DMS 273 (cell line): ENCODE measurements around the gene TBC1D10A.

Source experiments
- DNase-seq: peaks from one replicate; lab custom pipeline; 2025; ENCODE audit not compliant: unreplicated experiment; lab: John Stamatoyannopoulos, UW

TBC1D10A gene

GRCh38 chr22:30287648-30288418, 38.9 kb downstream of the TBC1D10A start:
- peak; percentile 84 for DNase-seq

GRCh38 chr22:30286813-30287647, 39.7 kb downstream of the TBC1D10A start:
- peak; percentile 70 for DNase-seq

GRCh38 chr22:30286331-30286730, 40.4 kb downstream of the TBC1D10A start:
- DNase-seq, result no peak

- DNase-seq, result no peak
These were observed 40.9 kb downstream of the TBC1D10A start for GRCh38 chr22:30285846-30286200.

- DNase-seq, result no peak
These were observed 41.4 kb downstream of the TBC1D10A start for GRCh38 chr22:30285176-30285845.

GRCh38 chr22:30284666-30285065, 42.1 kb downstream of the TBC1D10A start:
- DNase-seq, result no peak

- DNase-seq, result no peak
These were observed 42.6 kb downstream of the TBC1D10A start for GRCh38 chr22:30284172-30284571.

- DNase-seq, result no peak
These were observed 43.4 kb downstream of the TBC1D10A start for GRCh38 chr22:30283342-30283741.

- no peak for DNase-seq
These were observed 44.1 kb downstream of the TBC1D10A start for GRCh38 chr22:30282616-30283046.

- DNase-seq, result no peak
These were observed 46.2 kb downstream of the TBC1D10A start for GRCh38 chr22:30280505-30280904.

- DNase-seq, result no peak
These were observed 46.8 kb downstream of the TBC1D10A start for GRCh38 chr22:30279932-30280331.

GRCh38 chr22:30279046-30279788, 47.5 kb downstream of the TBC1D10A start:
- no peak for DNase-seq

GRCh38 chr22:30277547-30278344, 49.0 kb downstream of the TBC1D10A start:
- DNase-seq, result peak; percentile 29

- DNase-seq, result no peak
These were observed 50.7 kb downstream of the TBC1D10A start for GRCh38 chr22:30276039-30276438.

- no peak for DNase-seq
These were observed 51.1 kb downstream of the TBC1D10A start for GRCh38 chr22:30275625-30276024.

GRCh38 chr22:30274437-30274812, 52.3 kb downstream of the TBC1D10A start:
- no peak for DNase-seq

GRCh38 chr22:30273711-30274436, 52.9 kb downstream of the TBC1D10A start:
- DNase-seq, result peak; percentile 15

- no peak for DNase-seq
These were observed 53.8 kb downstream of the TBC1D10A start for GRCh38 chr22:30272781-30273601.

GRCh38 chr22:30270832-30271231, 55.9 kb downstream of the TBC1D10A start:
- no peak for DNase-seq
